Measurements from ENCODE around the gene TTLL9. TPM values are rescaled to one million over a fixed set of nuclear protein-coding genes. Genes with fewer than 3 reads are reported as not detected.

Gene TTLL9
- polyA plus RNA-seq, 1 of the 3 experiments (the other 2 are of a cell fraction): 0.23 TPM

DNA sequence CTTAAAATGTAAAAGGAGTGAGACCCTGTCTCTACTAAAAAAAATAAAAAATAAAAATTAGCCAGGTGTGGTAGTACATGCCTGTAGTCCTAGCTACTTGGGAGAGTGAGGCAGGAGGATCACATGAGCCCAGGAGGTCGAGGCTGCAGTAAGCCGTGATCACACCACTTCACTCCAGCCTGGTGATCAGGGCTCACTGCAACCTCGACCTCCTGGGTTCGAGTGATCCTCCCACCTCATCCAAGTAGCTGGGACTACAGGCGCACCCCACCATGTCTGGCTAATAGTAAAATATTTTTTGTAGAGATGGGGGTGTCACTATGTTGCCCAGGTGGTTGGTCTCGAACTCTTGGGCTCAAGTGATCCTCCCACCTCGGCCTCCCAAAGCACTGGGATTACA is 17.0 kb upstream of the TTLL9 start:
- POLR2A ChIA-PET: interaction anchor here (0.5 to 1.3 kb wide), 3 partner anchors 94 to 256 kb away, joined by 3 read pairs; partner anchors contain the start of gene TM9SF4
- DNase-seq: no peak

DNA sequence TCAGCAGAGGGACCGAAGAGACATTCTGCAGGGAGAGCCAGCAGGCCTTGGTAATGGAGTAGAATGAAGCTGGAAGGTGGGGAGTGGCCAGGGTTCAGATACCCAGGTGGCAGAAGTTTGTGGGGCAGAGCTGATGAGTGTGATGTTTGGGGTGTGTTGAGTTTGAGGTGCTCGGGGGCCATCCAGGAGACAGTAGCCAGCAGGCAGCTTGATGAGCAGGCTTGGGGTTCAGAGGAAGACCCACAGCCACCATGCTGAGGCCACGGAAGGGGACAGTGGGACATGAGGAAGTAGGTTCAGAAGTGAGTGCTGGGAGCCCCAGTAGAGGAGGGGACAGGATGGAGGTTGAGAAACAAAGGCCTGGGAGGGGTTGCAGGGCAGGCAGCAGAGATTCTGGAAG is 13.9 kb upstream of the TTLL9 start:
- Histone ChIP-seq H3K4me3 (ENCODE audit: low read depth in 2 of 2, low read length in 1 of 2) (no peak overlapping the region), H3F3A (replicated peaks; ENCODE audit: insufficient read depth) (no peaks in the 10 kb centered on the region), H3K4me2 (no peak overlapping the region), H3K4me1 (ENCODE audit: control insufficient read depth in 1 of 2, insufficient read depth in 2 of 2, low read depth in 1 of 2, low read length in 1 of 2) (peaks cover 0 to 9% of the 10 kb centered on the region in 2 experiments; a peak in 1 of 4 replicates), H3K36me3 (replicated peaks in 1 of 2; ENCODE audit: control insufficient read depth in 1 of 2, insufficient read depth in 2 of 2, low read length in 1 of 2) (no peaks in the 10 kb centered on the region), H2AFZ (ENCODE audit: low read depth) (no peak overlapping the region), H3K79me2 (ENCODE audit: insufficient read depth) (no peaks in the 10 kb centered on the region), H3K9ac (no peak overlapping the region), H3K27ac (ENCODE audit: low read depth in 2 of 2, low read length in 1 of 2) (no peak overlapping the region), H3K9me3 (no peaks in the 10 kb centered on the region), H3K9me2 (no peaks in the 10 kb centered on the region), H3K27me3 (ENCODE audit: insufficient read depth) (peaks cover 11% of the 10 kb centered on the region; the same call in 1 of the 2 replicates), H4K20me1 (ENCODE audit: insufficient read depth) (no peaks in the 10 kb centered on the region)
- DNase-seq: no peak
- POLR2A ChIA-PET: interaction anchor here (2.3 kb wide), 1 partner anchor 95 kb away, joined by 7 read pairs; the partner anchor contains the start of gene PDRG1
- CTCF ChIA-PET: interaction anchor here (0.9 to 8.1 kb wide), 8 partner anchors 10 to 263 kb away, joined by 3 to 170 read pairs (median 4); partner anchors contain the start of genes FOXS1 and PDRG1
- 22% methylated on average over 3 of the region's 3 CpGs for WGBS (ENCODE audit: low lambda C conversion rate)
- TF ChIP-seq RCOR1 (IDR thresholded peaks at IDR 0.05; ENCODE audit: low read length) (no peak), RAD21 (IDR thresholded peaks at IDR 0.05; ENCODE audit: low read length) (no peak), JUND (IDR thresholded peaks at IDR 0.05) (no peak), EP300 (IDR thresholded peaks at IDR 0.05; ENCODE audit: borderline replicate concordance in 1 of 2, low read depth in 1 of 2, low read length in 1 of 2) (no peak), MXI1 (IDR thresholded peaks at IDR 0.05; ENCODE audit: low read depth, low read length) (no peak), POLR2AphosphoS5 (IDR thresholded peaks at IDR 0.05; ENCODE audit: low read depth, low read length) (no peak), TEAD4 (IDR thresholded peaks at IDR 0.05; ENCODE audit: borderline replicate concordance, insufficient read depth) (no peak), GATA2 (CRISPR knock-in tag; IDR thresholded peaks at IDR 0.05) (no peak), FOXJ3 (CRISPR knock-in tag; IDR thresholded peaks at IDR 0.05) (no peak), EZH2phosphoT487 (IDR thresholded peaks at IDR 0.05; ENCODE audit: borderline replicate concordance, low read depth) (no peak), NFIC (IDR thresholded peaks at IDR 0.05; ENCODE audit: borderline replicate concordance) (no peak), USF1 (IDR thresholded peaks at IDR 0.05; ENCODE audit: borderline replicate concordance, low read depth) (no peak), RXRA (IDR thresholded peaks at IDR 0.05; ENCODE audit: borderline replicate concordance, low read depth) (no peak)
- TF ChIP-seq, protein P1, sequence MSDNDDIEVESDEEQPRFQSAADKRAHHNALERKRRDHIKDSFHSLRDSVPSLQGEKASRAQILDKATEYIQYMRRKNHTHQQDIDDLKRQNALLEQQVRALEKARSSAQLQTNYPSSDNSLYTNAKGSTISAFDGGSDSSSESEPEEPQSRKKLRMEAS (IDR thresholded peaks at IDR 0.05; ENCODE audit: low read depth): no peak
- TF ChIP-seq, protein P2, sequence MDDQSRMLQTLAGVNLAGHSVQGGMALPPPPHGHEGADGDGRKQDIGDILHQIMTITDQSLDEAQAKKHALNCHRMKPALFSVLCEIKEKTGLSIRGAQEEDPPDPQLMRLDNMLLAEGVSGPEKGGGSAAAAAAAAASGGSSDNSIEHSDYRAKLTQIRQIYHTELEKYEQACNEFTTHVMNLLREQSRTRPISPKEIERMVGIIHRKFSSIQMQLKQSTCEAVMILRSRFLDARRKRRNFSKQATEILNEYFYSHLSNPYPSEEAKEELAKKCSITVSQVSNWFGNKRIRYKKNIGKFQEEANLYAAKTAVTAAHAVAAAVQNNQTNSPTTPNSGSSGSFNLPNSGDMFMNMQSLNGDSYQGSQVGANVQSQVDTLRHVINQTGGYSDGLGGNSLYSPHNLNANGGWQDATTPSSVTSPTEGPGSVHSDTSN (IDR thresholded peaks at IDR 0.05): no peak
- TF ChIP-seq, protein P3, sequence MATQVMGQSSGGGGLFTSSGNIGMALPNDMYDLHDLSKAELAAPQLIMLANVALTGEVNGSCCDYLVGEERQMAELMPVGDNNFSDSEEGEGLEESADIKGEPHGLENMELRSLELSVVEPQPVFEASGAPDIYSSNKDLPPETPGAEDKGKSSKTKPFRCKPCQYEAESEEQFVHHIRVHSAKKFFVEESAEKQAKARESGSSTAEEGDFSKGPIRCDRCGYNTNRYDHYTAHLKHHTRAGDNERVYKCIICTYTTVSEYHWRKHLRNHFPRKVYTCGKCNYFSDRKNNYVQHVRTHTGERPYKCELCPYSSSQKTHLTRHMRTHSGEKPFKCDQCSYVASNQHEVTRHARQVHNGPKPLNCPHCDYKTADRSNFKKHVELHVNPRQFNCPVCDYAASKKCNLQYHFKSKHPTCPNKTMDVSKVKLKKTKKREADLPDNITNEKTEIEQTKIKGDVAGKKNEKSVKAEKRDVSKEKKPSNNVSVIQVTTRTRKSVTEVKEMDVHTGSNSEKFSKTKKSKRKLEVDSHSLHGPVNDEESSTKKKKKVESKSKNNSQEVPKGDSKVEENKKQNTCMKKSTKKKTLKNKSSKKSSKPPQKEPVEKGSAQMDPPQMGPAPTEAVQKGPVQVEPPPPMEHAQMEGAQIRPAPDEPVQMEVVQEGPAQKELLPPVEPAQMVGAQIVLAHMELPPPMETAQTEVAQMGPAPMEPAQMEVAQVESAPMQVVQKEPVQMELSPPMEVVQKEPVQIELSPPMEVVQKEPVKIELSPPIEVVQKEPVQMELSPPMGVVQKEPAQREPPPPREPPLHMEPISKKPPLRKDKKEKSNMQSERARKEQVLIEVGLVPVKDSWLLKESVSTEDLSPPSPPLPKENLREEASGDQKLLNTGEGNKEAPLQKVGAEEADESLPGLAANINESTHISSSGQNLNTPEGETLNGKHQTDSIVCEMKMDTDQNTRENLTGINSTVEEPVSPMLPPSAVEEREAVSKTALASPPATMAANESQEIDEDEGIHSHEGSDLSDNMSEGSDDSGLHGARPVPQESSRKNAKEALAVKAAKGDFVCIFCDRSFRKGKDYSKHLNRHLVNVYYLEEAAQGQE (IDR thresholded peaks at IDR 0.05; ENCODE audit: low read depth, low read length): no peak

More for the DNA sequence above, 17.0 kb upstream of the TTLL9 start:
- no peak overlapping the region for H3K9ac ChIP-seq
- H3K27me3 ChIP-seq (ENCODE audit: insufficient read depth): peaks cover 11% of the 10 kb centered on the region; the same call in 1 of the 2 replicates
- 45% methylated on average over 6 of the region's 7 CpGs for WGBS (ENCODE audit: low lambda C conversion rate)
- no peaks in the 10 kb centered on the region; a peak in 1 of 4 replicates for H3K4me1 ChIP-seq (ENCODE audit: control insufficient read depth in 1 of 2, insufficient read depth in 2 of 2, low read depth in 1 of 2, low read length in 1 of 2)
- H3K36me3 ChIP-seq (replicated peaks in 1 of 2; ENCODE audit: control insufficient read depth in 1 of 2, insufficient read depth in 2 of 2, low read length in 1 of 2): no peaks in the 10 kb centered on the region
- CTCF ChIA-PET: interaction anchor here (0.6 to 8.1 kb wide), 44 partner anchors 7 to 655 kb away, joined by 3 to 170 read pairs (median 8); partner anchors contain the start of genes FOXS1, MYLK2, PDRG1 and XKR7
- no peaks in the 10 kb centered on the region for H3K9me3 ChIP-seq
- no peak overlapping the region for H3K4me2 ChIP-seq
- H4K20me1 ChIP-seq (ENCODE audit: insufficient read depth): no peaks in the 10 kb centered on the region
- H3K9me2 ChIP-seq: no peaks in the 10 kb centered on the region
- no peak for TF ChIP-seq CTCF (IDR thresholded peaks at IDR 0.05)
- H3K27ac ChIP-seq (ENCODE audit: low read depth in 2 of 2, low read length in 1 of 2): no peak overlapping the region
- no peak overlapping the region for H3K4me3 ChIP-seq (ENCODE audit: low read depth in 2 of 2, low read length in 1 of 2)
- no peak overlapping the region for H2AFZ ChIP-seq (ENCODE audit: low read depth)
- no peaks in the 10 kb centered on the region for H3F3A ChIP-seq (replicated peaks; ENCODE audit: insufficient read depth)
- H3K79me2 ChIP-seq (ENCODE audit: insufficient read depth): no peaks in the 10 kb centered on the region

All from SK-N-SH (cell line).